ENCODE results near the gene CACNA1B.
"Not testable (repeated sequence)": the region's sequence is repeated elsewhere in the genome, so short reads cannot be mapped to it uniquely, and the experiment has no call there.

The CACNA1B gene

DNA sequence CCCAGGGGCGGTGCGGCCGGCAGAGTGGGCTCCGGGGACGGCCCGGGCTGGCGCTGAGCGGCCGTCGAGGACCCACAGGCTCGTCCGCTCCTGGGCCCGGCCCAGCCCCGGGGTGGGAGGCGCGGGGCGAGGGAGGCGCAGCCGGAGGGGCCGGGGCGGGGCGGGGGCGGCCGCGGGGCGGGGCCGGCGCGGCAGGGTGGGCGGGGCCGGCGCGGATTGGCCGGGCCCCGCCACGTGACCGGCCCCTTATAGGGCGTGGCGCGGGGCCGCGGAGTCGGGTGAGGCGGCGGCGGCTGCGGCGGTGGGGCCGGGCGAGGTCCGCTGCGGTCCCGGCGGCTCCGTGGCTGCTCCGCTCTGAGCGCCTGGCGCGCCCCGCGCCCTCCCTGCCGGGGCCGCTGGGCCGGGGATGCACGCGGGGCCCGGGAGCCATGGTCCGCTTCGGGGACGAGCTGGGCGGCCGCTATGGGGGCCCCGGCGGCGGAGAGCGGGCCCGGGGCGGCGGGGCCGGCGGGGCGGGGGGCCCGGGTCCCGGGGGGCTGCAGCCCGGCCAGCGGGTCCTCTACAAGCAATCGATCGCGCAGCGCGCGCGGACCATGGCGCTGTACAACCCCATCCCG is at the start of gene CACNA1B:
Gene CACNA1B, plus strand, starts transcription at position 277 of the 617 bp plus-strand sequence. Its CDS starts 152 bp downstream, at position 429.
- DNase-seq (ENCODE audit: low spot score): not testable (repeated sequence)

DNA sequence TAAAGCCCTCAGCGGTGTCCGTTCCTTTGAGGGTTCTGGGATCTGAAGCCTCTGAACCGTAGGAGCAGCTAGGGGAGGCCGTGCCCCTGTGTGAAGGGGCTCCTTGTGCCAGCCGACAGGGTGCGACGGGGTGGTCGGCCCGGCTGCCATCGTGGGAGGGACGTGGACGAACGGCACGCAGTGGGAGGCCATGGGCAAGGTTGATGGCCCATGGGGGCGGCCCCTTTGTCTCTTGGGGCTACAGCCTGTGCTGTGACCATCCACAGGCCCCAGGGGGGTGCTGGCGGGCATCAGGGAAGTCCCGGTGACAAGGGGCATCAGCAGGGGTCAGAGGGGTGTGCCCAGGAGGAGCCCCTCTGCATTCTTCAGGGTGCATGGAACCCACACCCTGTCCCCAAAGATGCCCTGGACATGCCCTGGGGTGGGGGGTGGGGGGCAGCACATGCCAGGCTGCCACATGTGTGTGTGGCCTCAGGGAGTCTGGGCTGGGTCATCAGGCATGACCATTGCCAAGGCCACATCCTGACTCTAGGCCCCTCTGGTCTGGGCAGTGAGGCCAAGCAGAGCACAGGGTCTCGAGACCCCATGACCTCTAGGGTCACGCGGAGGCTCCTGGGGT is 49.6 kb upstream of the CACNA1B start:
- no peak for DNase-seq (ENCODE audit: low spot score)

DNA sequence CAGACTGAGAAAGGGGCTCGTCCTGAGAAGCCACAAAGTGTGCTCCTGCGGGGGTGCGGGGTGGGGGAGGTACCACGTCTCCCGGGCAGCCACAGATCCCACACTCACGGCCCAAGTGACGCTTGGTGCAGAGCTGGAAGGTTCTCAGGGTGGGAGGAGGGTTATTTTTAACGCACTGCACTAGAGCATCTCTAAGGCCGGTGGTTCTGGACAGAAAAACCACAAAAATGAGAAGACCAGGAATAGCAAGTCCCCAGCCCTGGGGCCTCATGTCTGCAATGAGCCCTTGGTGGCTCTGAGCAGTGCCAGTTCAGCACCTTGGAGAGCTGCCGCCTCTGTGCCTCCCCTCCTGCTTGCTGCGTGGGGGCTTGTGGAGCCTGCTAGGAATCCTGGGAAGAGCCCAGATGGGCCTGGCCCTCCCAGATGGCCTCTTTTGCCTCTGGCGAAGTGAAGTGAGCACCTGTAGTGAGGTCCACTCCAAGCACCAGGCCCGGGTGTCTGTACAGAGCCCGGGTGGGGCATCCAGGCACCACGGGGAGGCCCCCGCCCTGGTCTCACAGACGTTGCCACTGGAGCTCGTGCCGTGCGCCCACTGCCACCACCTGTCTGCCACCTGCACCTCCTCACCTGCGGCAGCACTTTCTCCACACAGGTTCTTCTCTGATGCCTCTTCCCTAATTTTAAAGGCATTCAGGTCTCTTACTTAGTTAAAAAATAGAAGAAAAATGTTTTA is 48.9 kb upstream of the CACNA1B start:
- no peak for DNase-seq (ENCODE audit: low spot score)

GRCh38 chr9:137829260-137829996 is 48.2 kb upstream of the CACNA1B start:
- DNase-seq (ENCODE audit: low spot score): no peak

- DNase-seq (ENCODE audit: low spot score): no peak
Observed at GRCh38 chr9:137832191-137832700, 45.3 kb upstream of the CACNA1B start.

- no peak for DNase-seq (ENCODE audit: low spot score)
Observed at GRCh38 chr9:137832830-137833590, 44.6 kb upstream of the CACNA1B start.

GRCh38 chr9:137833721-137834613 is 43.6 kb upstream of the CACNA1B start:
- no peak for DNase-seq (ENCODE audit: low spot score)

GRCh38 chr9:137834846-137835546 is 42.6 kb upstream of the CACNA1B start:
- no peak for DNase-seq (ENCODE audit: low spot score)

- DNase-seq (ENCODE audit: low spot score): no peak
Observed at GRCh38 chr9:137836151-137836830, 41.3 kb upstream of the CACNA1B start.

- no peak for DNase-seq (ENCODE audit: low spot score)
Observed at GRCh38 chr9:137836831-137837241, 40.7 kb upstream of the CACNA1B start.

DNA sequence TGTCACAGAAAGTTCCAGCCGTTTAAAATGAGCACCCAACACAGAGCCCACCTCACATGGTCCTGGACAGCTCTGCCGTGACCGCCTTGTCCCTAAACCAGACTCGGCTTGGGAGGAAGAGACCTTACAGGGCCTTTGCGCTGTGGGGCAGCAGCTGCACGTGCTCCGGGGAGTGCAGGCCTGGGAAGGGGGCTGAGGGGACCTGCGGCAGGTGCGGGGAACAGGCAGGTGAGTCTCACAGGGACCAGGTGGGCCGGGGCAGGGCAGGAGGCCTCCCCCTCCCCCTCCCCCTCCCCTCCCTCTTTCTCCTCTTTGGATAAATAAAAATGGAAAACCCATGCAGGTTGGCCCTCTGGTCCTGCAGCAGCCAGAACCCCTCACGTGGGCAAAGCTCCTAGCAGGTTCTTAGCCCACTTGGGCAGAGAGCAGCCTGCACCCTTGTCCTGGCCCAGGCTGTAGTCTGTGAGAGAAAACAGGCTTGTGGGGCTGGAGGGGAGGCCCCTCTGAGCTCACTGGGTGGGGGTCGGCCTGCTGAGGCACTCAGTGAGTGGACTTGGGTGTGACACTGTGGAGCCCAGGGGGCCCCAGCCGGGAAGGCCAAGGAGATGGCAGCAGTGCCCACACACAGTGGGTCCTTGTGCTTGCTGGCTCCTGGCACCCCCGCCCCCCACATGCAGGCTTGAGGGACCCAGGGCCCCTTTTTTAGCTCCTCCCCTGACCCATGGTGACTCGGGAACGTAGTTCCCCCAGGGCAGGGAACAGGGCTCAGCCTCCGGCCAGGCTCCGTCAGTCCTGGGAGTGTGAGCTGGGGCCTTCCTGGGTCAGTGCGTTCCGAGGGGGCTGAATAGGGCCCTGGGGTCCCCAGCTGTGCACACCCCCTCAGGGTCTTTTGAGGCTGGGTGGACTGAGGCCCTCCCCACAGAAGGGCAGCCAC is 40.0 kb upstream of the CACNA1B start:
- DNase-seq (ENCODE audit: low spot score): no peak

- no peak for DNase-seq (ENCODE audit: low spot score)
Observed at GRCh38 chr9:137838576-137838975, 39.0 kb upstream of the CACNA1B start.

GRCh38 chr9:137843355-137843754 is 34.2 kb upstream of the CACNA1B start:
- DNase-seq (ENCODE audit: low spot score): no peak

DNA sequence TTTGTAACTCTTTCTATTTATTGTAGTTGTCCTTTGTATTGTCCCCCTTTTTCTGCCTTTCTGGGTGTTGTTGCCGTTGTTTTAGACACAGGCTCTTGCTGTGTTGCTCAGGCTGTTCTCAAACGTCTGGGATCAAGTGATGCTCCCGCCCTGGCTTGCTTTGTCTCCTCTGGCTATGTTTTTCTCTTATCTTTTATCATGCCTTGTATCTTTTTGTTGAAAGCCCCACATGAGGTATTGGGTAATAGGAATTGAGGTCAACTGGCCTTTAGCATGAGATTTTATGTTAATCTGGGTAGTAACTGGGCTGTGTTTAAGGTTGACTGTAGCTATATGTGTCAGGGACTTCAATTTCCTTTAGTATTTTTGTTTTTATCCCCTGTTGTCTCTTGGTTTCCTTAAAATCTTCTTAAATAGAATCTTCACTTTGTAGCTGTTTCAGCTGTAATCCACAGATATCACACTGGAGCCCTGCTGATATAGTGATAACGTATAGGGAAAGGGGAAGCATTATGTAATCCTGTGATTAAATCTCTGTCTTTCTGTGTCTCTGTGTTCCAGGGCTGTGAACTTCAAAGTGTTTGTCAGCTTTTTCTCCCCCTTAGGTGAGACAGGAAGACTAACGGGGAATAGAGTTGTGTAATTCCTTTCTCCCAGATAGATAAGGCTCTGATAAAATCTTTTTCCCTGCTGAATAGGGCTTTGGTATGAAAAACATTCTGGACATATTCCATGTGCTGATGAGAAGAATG is 25.9 kb upstream of the CACNA1B start:
- DNase-seq (ENCODE audit: low spot score): no peak

DNA sequence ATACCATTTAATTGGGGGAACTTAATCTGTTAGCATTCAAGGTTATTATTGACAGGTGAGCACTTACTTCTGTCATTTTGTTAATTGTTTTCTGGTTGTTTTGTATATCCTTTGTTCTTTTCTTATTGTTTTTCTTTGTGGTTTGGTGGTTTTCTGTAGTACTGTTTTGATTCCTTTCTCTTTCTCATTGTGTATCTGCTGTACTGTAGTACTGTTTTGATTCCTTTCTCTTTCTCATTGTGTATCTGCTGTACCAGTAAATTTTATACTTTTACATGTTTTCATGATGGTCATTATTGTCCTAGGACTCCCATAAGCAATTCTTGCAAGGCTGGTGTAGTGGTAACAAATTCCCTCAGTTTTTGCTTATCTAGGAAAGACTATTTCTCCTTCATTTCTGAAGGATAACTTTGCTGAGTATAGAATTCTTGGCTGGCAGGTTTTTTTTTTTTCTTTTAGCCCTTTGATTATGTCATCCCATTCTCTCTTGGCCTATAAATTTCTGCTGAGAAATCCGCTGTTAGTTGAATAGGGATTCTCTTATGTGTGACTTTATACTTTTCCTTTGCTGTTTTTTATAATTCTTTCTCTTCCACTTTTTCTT is 24.1 kb upstream of the CACNA1B start:
- no peak for DNase-seq (ENCODE audit: low spot score)

DNA sequence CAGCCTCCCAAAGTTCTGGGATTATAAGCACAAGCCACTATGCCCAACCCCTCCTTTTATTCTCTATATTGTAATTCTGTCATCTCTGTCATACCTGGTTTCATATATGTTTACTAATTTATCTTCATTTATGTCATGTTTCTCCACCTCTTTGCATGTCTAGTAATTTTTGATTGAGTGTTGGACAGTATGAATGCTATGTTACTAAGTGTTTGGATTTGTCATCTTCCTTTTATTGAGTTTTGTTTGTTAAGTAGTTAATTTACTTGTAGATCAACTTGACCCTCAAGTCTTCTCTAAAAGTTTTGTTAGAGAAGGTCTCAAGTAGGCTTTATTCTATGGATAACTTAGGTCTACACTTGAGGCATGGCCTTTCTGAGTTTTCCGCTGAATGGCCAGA is 17.2 kb upstream of the CACNA1B start:
- no peak for DNase-seq (ENCODE audit: low spot score)

GRCh38 chr9:137865581-137866145 is 11.9 kb upstream of the CACNA1B start:
- no peak for DNase-seq (ENCODE audit: low spot score)
